ENCODE measurements around the gene NCAM1.

Gene NCAM1

GRCh38 chr11:113082341-113082955 lies 121.2 kb downstream of the NCAM1 start:
- DNase-seq (ENCODE audit: low read depth): no peak
- no peak for TF ChIP-seq CTCF (conservative IDR thresholded peaks at IDR 0.05; ENCODE audit: low read depth, low read length)
- H3K4me3 ChIP-seq (ENCODE audit: low read depth, low read length): no peak overlapping the region

- H3K4me3 ChIP-seq (ENCODE audit: low read depth, low read length): no peak overlapping the region
- no peak for DNase-seq (ENCODE audit: low read depth)
- no peak for TF ChIP-seq CTCF (conservative IDR thresholded peaks at IDR 0.05; ENCODE audit: low read depth, low read length)
These were observed 122.4 kb downstream of the NCAM1 start for GRCh38 chr11:113083571-113083970.

GRCh38 chr11:113084297-113084696 lies 123.1 kb downstream of the NCAM1 start:
- no peak overlapping the region for H3K4me3 ChIP-seq (ENCODE audit: low read depth, low read length)
- DNase-seq (ENCODE audit: low read depth): no peak
- no peak for TF ChIP-seq CTCF (conservative IDR thresholded peaks at IDR 0.05; ENCODE audit: low read depth, low read length)

- TF ChIP-seq CTCF (conservative IDR thresholded peaks at IDR 0.05; ENCODE audit: low read depth, low read length): no peak
- DNase-seq (ENCODE audit: low read depth): no peak
- no peak overlapping the region for H3K4me3 ChIP-seq (ENCODE audit: low read depth, low read length)
These were observed 124.2 kb downstream of the NCAM1 start for GRCh38 chr11:113085446-113085845.

GRCh38 chr11:113087706-113088105 lies 126.5 kb downstream of the NCAM1 start:
- DNase-seq (ENCODE audit: low read depth): no peak
- TF ChIP-seq CTCF (conservative IDR thresholded peaks at IDR 0.05; ENCODE audit: low read depth, low read length): no peak
- H3K4me3 ChIP-seq (ENCODE audit: low read depth, low read length): no peak overlapping the region

- no peak for TF ChIP-seq CTCF (conservative IDR thresholded peaks at IDR 0.05; ENCODE audit: low read depth, low read length)
- no peak for DNase-seq (ENCODE audit: low read depth)
- no peak overlapping the region for H3K4me3 ChIP-seq (ENCODE audit: low read depth, low read length)
These were observed 129.7 kb downstream of the NCAM1 start for GRCh38 chr11:113090716-113091480.

GRCh38 chr11:113091481-113091780 lies 130.2 kb downstream of the NCAM1 start:
- no peak for TF ChIP-seq CTCF (conservative IDR thresholded peaks at IDR 0.05; ENCODE audit: low read depth, low read length)
- no peak overlapping the region for H3K4me3 ChIP-seq (ENCODE audit: low read depth, low read length)
- peak; percentile 30 for DNase-seq (ENCODE audit: low read depth)

Measured in choroid plexus epithelial cell (primary cell).